Esophagus muscularis mucosa (tissue), 4 donors: ENCODE measurements around the gene PLA2G2A. TPM values are rescaled to one million over a fixed set of nuclear protein-coding genes. Genes with fewer than 3 reads are reported as not detected.

Source experiments
- DNase-seq: peaks from one replicate; pipeline ENCODE4 v3.0.0-alpha.2; 2017; ENCODE audit errors: extremely low spot score
- H3K27ac ChIP-seq, 4 donors: fragments of 200-600 bp; sonication (generic); replicated peaks in 1 of 4; 1 replicate in 3 of 4; 2 replicates in 1 of 4; pipeline ENCODE4 v1.5.1; 2016 to 2019; ENCODE audit warnings: mild to moderate bottlenecking in 1 of 4
- H3K27me3 ChIP-seq, 4 donors: fragments of 200-600 bp; sonication (generic); one replicate each; pipeline versions ENCODE4 v1.5.1 to v1.6.0; 2016 to 2019
- H3K36me3 ChIP-seq, 4 donors: fragments of 200-600 bp; sonication (generic); one replicate each; pipeline ENCODE4 v1.5.1; 2016 to 2019
- H3K4me1 ChIP-seq, 4 donors: fragments of 200-600 bp; sonication (generic); one replicate each; pipeline ENCODE4 v1.5.1; 2016 to 2019
- H3K4me3 ChIP-seq, 4 donors: fragments of 200-600 bp; sonication (generic); 1 replicate in 2 of 4; 2 replicates in 2 of 4; pipeline ENCODE4 v1.5.1; 2016 to 2019; ENCODE audit warnings: mild to moderate bottlenecking in 4 of 4, moderate library complexity in 1 of 4
- H3K9me3 ChIP-seq, 4 donors: fragments of 200-600 bp; sonication (generic); 1 replicate in 3 of 4; 2 replicates in 1 of 4; pipeline ENCODE4 v1.5.1; 2016 to 2019
- CTCF ChIP-seq, 3 experiments: fragments of 200-600 bp in 2 of 3; fragments of 450-650 bp in 1 of 3; sonication (generic) in 2 of 3; IDR thresholded peaks; one replicate each; pipeline ENCODE4 v1.5.1; 2017 to 2019; ENCODE audit warnings: antibody characterized with exemption in 3 of 3, mild to moderate bottlenecking in 2 of 3, moderate library complexity in 1 of 3
- EP300 ChIP-seq: sonication (generic); formaldehyde crosslinking; IDR thresholded peaks from one replicate; pipeline ENCODE4 v1.6.1; 2017; ENCODE audit warnings: antibody characterized with exemption
- POLR2A ChIP-seq: fragments of 450-650 bp; IDR thresholded peaks from one replicate; pipeline ENCODE4 v1.6.1; 2017; ENCODE audit warnings: antibody characterized with exemption, moderate library complexity, mild to moderate bottlenecking, low read depth
- POLR2AphosphoS5 ChIP-seq, 2 donors: sonication (generic); formaldehyde crosslinking; IDR thresholded peaks; one replicate each; pipeline ENCODE4 v1.6.1; 2017; ENCODE audit warnings: antibody characterized with exemption in 2 of 2
- WGBS: methylation state at CpG from one replicate; pipeline ENCODE4 v1.1.5; 2018; 5-methylcytosine and 5-hydroxymethylcytosine counted together
- intact Hi-C: fragments of 100-400 bp; cut with DNase I; formaldehyde crosslinking; loops from one replicate; pipeline ENCODE4 v1.15.1; 2023
- total RNA-seq, 4 donors: library from RNA; depleted of rRNA; stranded (reverse); fragments of >200 nt; gene quantifications; one replicate each; pipeline versions ENCODE4 v1.1.0 to v1.2.1, GENCODE V29; 2016

PLA2G2A gene
- total RNA-seq, 4 donors from 2014 or later: 29.9 to 228 (median 81.2) TPM

- intact Hi-C loops: no loop called here
- no peak for TF ChIP-seq POLR2A
- no peak for TF ChIP-seq POLR2AphosphoS5 (IDR thresholded peaks at IDR 0.05)
- no peak for TF ChIP-seq CTCF (IDR thresholded peaks at IDR 0.05)
- TF ChIP-seq EP300: no peak
- 69% methylated on average over 11 of the region's 11 CpGs for WGBS
These were observed 23.8 kb downstream of the PLA2G2A start for GRCh38 chr1:19955534-19956170.

GRCh38 chr1:19954059-19954458, 25.4 kb downstream of the PLA2G2A start:
- DNase-seq: no peak
- H3K4me3 ChIP-seq: no peak overlapping the region
- H3K4me1 ChIP-seq: no peaks in the 10 kb centered on the region
- H3K9me3 ChIP-seq: no peaks in the 10 kb centered on the region
- WGBS: 82% methylated on average over 2 of the region's 2 CpGs
- H3K27ac ChIP-seq: no peak overlapping the region
- TF ChIP-seq POLR2A: no peak
- TF ChIP-seq CTCF (IDR thresholded peaks at IDR 0.05): no peak
- TF ChIP-seq EP300: no peak
- no peak for TF ChIP-seq POLR2AphosphoS5 (IDR thresholded peaks at IDR 0.05)
- intact Hi-C loops: no loop called here
- H3K36me3 ChIP-seq: no peaks in the 10 kb centered on the region
- peaks cover 0 to 14% (median 0%) of the 10 kb centered on the region in 4 donors for H3K27me3 ChIP-seq

More at GRCh38 chr1:19955534-19956170, 23.8 kb downstream of the PLA2G2A start:
- no peak overlapping the region for H3K4me3 ChIP-seq
- H3K27me3 ChIP-seq: peaks cover 0 to 23% (median 0%) of the 10 kb centered on the region in 4 donors
- H3K9me3 ChIP-seq: no peaks in the 10 kb centered on the region
- H3K27ac ChIP-seq: no peak overlapping the region
- no peaks in the 10 kb centered on the region for H3K4me1 ChIP-seq
- no peak for DNase-seq
- H3K36me3 ChIP-seq: no peaks in the 10 kb centered on the region

GRCh38 chr1:19949016-19949415, 30.4 kb downstream of the PLA2G2A start:
- WGBS: 58% methylated on average over 2 of the region's 2 CpGs
- no peak for TF ChIP-seq POLR2AphosphoS5 (IDR thresholded peaks at IDR 0.05)
- TF ChIP-seq CTCF (IDR thresholded peaks at IDR 0.05): no peak
- TF ChIP-seq EP300: no peak
- TF ChIP-seq POLR2A: no peak
- H3K27me3 ChIP-seq: peaks cover 0 to 9% (median 0%) of the 10 kb centered on the region in 4 donors

GRCh38 chr1:19946971-19947370, 32.4 kb downstream of the PLA2G2A start:
- intact Hi-C loops: no loop called here
- Histone ChIP-seq H3K36me3 (no peaks in the 10 kb centered on the region), H3K27ac (no peak overlapping the region), H3K4me3 (no peak overlapping the region), H3K27me3 (no peaks in the 10 kb centered on the region), H3K4me1 (no peaks in the 10 kb centered on the region), H3K9me3 (no peaks in the 10 kb centered on the region)
- TF ChIP-seq POLR2AphosphoS5 (IDR thresholded peaks at IDR 0.05): no peak
- no peak for TF ChIP-seq CTCF (IDR thresholded peaks at IDR 0.05)
- TF ChIP-seq POLR2A: no peak
- no peak for TF ChIP-seq EP300
- no peak for DNase-seq
- WGBS: 68% methylated on average over 3 of the region's 3 CpGs

More at GRCh38 chr1:19949016-19949415, 30.4 kb downstream of the PLA2G2A start:
- intact Hi-C loops: no loop called here
- no peak overlapping the region for H3K27ac ChIP-seq
- no peaks in the 10 kb centered on the region for H3K36me3 ChIP-seq
- DNase-seq: no peak
- H3K4me1 ChIP-seq: no peaks in the 10 kb centered on the region
- H3K4me3 ChIP-seq: no peak overlapping the region
- H3K9me3 ChIP-seq: no peaks in the 10 kb centered on the region

GRCh38 chr1:19946331-19946751, 33.1 kb downstream of the PLA2G2A start:
- WGBS: 58% methylated on average over 6 of the region's 6 CpGs
- intact Hi-C loops: no loop called here
- no peaks in the 10 kb centered on the region for H3K36me3 ChIP-seq
- no peak for DNase-seq
- no peaks in the 10 kb centered on the region for H3K4me1 ChIP-seq
- H3K27me3 ChIP-seq: no peaks in the 10 kb centered on the region
- no peaks in the 10 kb centered on the region for H3K9me3 ChIP-seq
- H3K27ac ChIP-seq: no peak overlapping the region
- TF ChIP-seq EP300: no peak
- no peak for TF ChIP-seq POLR2AphosphoS5 (IDR thresholded peaks at IDR 0.05)
- no peak for TF ChIP-seq POLR2A
- no peak for TF ChIP-seq CTCF (IDR thresholded peaks at IDR 0.05)
- no peak overlapping the region for H3K4me3 ChIP-seq
